Effector memory CD8-positive, alpha-beta T cell (primary cell): ENCODE results near the gene XAB2.

Experiments used
- ATAC-seq: fragments of 150-1000 bp; cut with Tn5 transposase; replicated peaks from 2 replicates; pipeline ENCODE4 v1.10.0; 2021; ENCODE audit warnings: mild to moderate bottlenecking, moderate library complexity
- DNase-seq, 3 experiments: peaks; one replicate each; pipeline ENCODE4 v3.0.0; 2021
- H3K27ac Mint-ChIP-seq, 2 donors: one replicate each; pipeline ENCODE4 v1.8.0; 2022; ENCODE audit warnings: mild to moderate bottlenecking in 2 of 2, mixed read lengths in 2 of 2, moderate library complexity in 2 of 2
- H3K27me3 Mint-ChIP-seq, 2 donors: one replicate each; pipeline ENCODE4 v1.8.0; 2022; ENCODE audit warnings: mixed read lengths in 2 of 2
- H3K36me3 Mint-ChIP-seq: one replicate; pipeline ENCODE4 v1.8.0; 2022; ENCODE audit warnings: mild to moderate bottlenecking, moderate library complexity, mixed read lengths; ENCODE audit not compliant: insufficient read depth
- H3K4me1 Mint-ChIP-seq, 2 donors: one replicate each; pipeline ENCODE4 v1.8.0; 2022; ENCODE audit warnings: low read depth in 2 of 2, mixed read lengths in 2 of 2
- H3K4me3 Mint-ChIP-seq, 2 donors: one replicate each; pipeline ENCODE4 v1.8.0; 2022; ENCODE audit warnings: mild to moderate bottlenecking in 2 of 2, mixed read lengths in 2 of 2, moderate library complexity in 2 of 2
- H3K9me3 Mint-ChIP-seq, 2 donors: one replicate each; pipeline ENCODE4 v1.8.0; 2022; ENCODE audit warnings: mixed read lengths in 2 of 2

The XAB2 gene

DNA sequence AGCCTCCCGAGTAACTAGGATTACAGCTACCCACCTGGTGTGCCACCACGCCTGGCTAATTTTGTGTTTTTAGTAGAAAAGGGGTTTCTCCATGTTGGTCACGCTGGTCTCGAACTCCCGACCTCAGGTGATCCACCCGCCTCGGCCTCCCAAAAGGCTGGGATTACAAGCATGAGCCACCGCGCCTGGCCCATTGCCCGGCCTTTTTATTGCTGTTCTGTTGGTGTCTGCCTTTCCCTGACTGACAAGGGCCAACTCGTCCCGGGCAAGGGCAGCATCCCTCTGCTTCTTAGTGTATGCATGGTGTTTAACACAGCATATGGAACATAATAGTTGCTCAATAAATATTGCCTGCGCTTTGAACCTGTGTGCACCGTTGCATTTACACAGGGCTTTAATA is 33.3 kb upstream of the XAB2 start:
- peaks cover 9% of the 10 kb centered on the region for H3K36me3 Mint-ChIP-seq
- peaks cover 2 to 4% of the 10 kb centered on the region in 2 donors for H3K4me1 Mint-ChIP-seq
- peaks cover 18 to 27% of the 10 kb centered on the region in 2 donors for H3K27me3 Mint-ChIP-seq
- H3K4me3 Mint-ChIP-seq, result no peak overlapping the region
- H3K9me3 Mint-ChIP-seq, result no peaks in the 10 kb centered on the region
- DNase-seq (no peak), ATAC-seq (no peak)
- H3K27ac Mint-ChIP-seq, result no peak overlapping the region

DNA sequence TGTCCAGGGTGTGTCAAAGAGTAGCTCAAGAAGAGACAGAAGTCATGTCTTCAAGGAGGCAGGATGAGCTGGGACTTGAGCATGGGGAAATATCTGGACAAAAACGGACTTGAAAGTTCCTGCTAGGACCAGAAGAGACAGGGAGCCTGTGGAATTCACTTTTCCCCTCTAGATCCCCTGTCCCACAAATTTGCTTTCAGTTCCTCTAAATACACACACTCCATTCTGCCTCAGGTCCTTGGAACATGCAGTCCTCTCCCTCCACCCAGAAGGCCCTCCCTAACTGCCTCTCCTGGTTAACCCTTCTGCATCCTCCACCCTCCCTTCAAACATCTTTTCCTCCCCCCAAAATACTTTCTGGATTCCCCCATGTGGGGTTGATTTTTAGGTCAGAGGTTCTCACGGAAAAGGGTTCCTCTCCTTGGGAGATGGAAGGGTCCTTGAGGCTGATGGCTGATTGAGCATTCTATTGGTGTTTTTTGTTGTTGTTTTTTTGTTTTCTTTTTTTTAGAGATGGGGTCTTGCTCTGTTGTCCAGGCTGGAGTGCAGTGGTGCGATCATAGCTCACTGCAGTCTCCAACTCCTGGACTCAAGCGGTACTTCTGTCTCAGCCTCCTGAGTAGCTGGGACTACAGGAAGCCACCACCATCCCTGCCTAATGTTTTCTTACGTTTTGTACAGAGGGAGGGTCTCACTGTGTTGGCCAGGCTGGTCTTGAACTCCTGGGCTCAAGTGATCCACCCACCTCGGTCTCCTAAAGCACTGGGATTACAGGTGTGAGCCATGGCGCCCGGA is 32.6 kb upstream of the XAB2 start:
- no peak overlapping the region for H3K27ac Mint-ChIP-seq
- no peak for DNase-seq
- H3K9me3 Mint-ChIP-seq, result no peaks in the 10 kb centered on the region
- no peak for ATAC-seq
- H3K27me3 Mint-ChIP-seq, result peaks cover 14 to 23% of the 10 kb centered on the region in 2 donors
- H3K4me3 Mint-ChIP-seq, result no peak overlapping the region
- peaks cover 4 to 5% of the 10 kb centered on the region in 2 donors for H3K4me1 Mint-ChIP-seq
- peaks cover 2% of the 10 kb centered on the region for H3K36me3 Mint-ChIP-seq

DNA sequence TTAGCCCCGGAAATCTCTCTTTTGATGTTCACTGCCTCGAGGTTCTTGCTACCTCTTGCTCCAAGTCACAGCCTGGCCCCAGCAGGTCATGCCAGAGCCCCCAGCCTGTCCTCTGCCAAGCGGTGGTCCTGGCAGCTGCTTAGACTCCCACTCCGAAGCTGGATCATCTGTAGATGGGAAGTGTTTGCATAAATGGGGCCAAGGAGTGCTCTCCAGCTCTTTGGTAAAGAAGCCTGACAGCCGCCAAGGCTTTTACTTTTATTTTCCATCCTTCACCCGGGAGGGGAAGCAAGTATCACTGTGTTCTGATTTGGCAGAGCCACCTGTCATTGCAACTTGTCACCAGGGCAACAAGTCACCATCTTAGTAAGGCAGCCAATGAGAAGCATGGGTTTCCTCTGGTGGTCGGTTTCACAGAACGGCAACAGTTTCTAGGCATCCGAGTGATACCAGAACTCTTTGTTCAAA is 28.9 kb upstream of the XAB2 start:
- Mint-ChIP-seq H3K36me3 (peaks cover 7% of the 10 kb centered on the region), H3K27me3 (peaks cover 0 to 9% of the 10 kb centered on the region in 2 donors), H3K4me3 (peak overlapping the region; percentile 53 to 56), H3K4me1 (peaks cover 5 to 6% of the 10 kb centered on the region in 2 donors), H3K27ac (peak overlapping the region in 1 of 2 donors; percentile 46), H3K9me3 (no peaks in the 10 kb centered on the region)
- ATAC-seq (peak; percentile 76), DNase-seq (no peak)

DNA sequence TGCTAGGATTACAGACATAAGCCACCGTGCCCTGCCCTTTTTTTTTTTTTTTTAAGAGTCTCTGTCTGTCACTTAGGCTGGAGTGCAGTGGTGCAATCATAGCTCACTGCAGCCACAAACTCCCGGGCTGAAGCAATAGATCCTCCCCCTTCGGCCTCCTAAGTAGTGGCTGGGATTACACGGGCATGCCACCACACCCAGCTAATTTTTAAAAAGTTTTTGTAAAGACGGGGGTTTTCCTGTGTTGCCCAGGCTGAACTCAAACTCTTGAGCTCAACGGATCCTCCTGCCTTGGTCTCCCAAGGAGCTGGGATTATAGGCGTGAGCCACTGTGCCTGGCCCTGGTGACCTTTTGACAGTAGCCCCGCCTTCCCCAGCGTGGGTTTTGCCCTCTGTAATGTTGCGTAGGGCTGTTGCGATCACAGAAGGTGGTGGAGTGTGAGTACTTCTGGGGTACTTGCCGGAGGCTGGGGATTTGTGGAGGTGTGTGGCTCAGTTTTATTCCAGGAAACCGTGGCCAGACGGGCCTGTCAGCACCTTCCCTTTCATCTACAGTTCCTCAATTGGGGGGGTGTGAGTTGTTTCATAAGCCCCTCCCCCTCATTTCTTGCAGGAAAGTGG is 27.9 kb upstream of the XAB2 start:
- Mint-ChIP-seq H3K27me3 (peaks cover 0 to 8% of the 10 kb centered on the region in 2 donors), H3K9me3 (no peaks in the 10 kb centered on the region), H3K27ac (no peak overlapping the region), H3K4me3 (no peak overlapping the region), H3K4me1 (peaks cover 10 to 13% of the 10 kb centered on the region in 2 donors), H3K36me3 (peaks cover 7% of the 10 kb centered on the region)
- ATAC-seq, result peak; percentile 62
- no peak for DNase-seq

DNA sequence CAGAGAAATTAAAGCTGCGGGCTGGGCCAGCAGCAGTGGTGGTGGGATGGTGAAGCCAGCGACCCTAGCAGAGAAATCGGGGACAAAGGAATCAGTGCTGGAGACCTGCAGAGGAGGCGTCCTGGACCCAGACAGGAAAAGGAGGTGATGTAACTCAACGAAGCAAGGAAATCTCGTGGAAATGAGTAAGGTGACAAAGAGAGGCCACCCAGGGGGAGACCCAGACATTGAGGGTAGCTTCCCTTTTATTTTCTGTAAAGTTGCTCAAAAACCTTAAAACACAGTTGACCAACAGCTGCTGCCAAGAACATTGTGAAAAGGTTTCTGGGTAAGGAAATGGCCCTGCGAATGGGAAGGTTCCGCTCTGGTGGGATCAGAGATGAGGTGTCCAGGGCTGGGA is 26.2 kb upstream of the XAB2 start:
- no peaks in the 10 kb centered on the region for H3K27me3 Mint-ChIP-seq
- peak overlapping the region; percentile 6 to 64 for H3K27ac Mint-ChIP-seq
- no peak overlapping the region for H3K4me3 Mint-ChIP-seq
- H3K9me3 Mint-ChIP-seq, result no peaks in the 10 kb centered on the region
- ATAC-seq, result no peak
- DNase-seq, result no peak
- peaks cover 11% of the 10 kb centered on the region for H3K36me3 Mint-ChIP-seq
- peaks cover 14 to 16% of the 10 kb centered on the region in 2 donors for H3K4me1 Mint-ChIP-seq

DNA sequence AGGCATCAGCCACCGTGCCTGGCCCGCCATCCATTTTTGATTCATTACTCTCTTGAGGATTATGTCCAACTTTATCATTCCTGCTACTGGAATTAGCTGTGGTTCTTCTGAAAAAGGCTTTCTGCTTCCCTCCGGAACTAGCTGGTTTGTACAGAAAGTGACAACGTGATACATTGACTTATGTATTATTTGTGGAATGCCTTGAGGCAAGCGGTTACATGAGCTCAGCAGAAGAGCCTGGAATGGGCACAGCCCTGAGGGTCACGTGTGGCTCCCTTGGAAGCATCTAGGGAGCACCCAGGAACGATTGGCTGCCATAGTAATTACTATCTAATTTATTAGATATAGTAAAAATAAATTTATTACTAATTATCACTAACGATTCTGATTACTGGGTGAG is 25.1 kb upstream of the XAB2 start:
- Mint-ChIP-seq H3K4me1 (peaks cover 14 to 16% of the 10 kb centered on the region in 2 donors), H3K27me3 (no peaks in the 10 kb centered on the region), H3K36me3 (peaks cover 8% of the 10 kb centered on the region), H3K4me3 (no peak overlapping the region), H3K9me3 (no peaks in the 10 kb centered on the region), H3K27ac (no peak overlapping the region)
- DNase-seq, result no peak
- no peak for ATAC-seq

DNA sequence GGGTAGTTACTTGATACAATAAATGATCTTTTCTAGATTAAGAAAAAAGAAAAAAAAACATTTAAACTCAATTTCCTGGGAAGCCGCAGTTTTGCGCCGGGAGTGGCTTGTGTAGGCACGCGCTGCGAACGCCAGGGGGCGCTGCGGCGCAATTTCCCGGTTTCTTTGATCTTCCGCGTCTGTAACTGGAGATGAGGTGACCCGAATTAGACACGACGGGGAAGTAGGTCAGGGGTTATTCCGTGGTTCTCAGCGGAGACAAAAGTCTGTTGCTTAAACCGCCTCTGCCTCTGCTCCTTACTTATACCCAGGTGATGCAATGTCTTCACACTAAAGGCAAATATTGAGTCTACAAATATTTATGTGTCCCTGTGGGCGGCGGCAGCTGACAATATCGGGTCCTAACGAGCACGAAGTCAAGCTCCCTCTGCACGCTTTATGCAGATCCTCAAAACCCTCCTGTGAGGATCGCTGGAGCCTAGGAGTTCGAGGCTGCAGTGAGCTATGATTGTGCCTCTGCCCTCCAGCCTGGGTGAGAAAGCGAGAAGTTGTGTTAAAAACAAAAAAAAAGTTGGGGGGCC is 22.8 kb upstream of the XAB2 start:
- peaks cover 9 to 11% of the 10 kb centered on the region in 2 donors for H3K4me1 Mint-ChIP-seq
- H3K4me3 Mint-ChIP-seq, result peak overlapping the region; percentile 74 to 85
- H3K9me3 Mint-ChIP-seq, result no peaks in the 10 kb centered on the region
- no peaks in the 10 kb centered on the region for H3K27me3 Mint-ChIP-seq
- DNase-seq, result peak; percentile 89 to 91 (median 90)
- H3K27ac Mint-ChIP-seq, result peak overlapping the region; percentile 68 to 96
- ATAC-seq, result peak; percentile 99
- H3K36me3 Mint-ChIP-seq, result peaks cover 8% of the 10 kb centered on the region

DNA sequence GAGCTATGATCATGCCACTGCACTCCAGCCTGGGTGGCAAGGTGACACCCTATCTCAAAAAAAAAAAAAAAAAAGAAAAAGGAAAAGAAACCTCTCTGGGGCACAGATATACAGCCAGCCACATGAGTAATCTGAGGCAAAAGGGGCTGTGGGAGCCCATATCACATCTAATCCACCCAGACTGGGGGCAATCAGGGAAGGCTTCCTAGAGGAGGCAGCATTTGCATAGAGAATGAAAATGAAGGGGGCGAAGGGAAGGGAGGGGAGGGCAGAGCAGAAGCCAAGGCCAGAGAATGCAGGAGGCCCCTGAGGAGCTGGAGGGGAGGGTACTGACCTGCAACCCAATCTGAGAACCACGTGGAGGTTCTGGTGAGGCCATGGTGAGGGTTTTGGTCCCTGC is 20.8 kb upstream of the XAB2 start:
- H3K27ac Mint-ChIP-seq, result no peak overlapping the region
- peaks cover 9 to 11% of the 10 kb centered on the region in 2 donors for H3K4me1 Mint-ChIP-seq
- H3K9me3 Mint-ChIP-seq, result no peaks in the 10 kb centered on the region
- H3K27me3 Mint-ChIP-seq, result no peaks in the 10 kb centered on the region
- DNase-seq, result no peak
- H3K4me3 Mint-ChIP-seq, result no peak overlapping the region
- peaks cover 5% of the 10 kb centered on the region for H3K36me3 Mint-ChIP-seq
- ATAC-seq, result no peak

DNA sequence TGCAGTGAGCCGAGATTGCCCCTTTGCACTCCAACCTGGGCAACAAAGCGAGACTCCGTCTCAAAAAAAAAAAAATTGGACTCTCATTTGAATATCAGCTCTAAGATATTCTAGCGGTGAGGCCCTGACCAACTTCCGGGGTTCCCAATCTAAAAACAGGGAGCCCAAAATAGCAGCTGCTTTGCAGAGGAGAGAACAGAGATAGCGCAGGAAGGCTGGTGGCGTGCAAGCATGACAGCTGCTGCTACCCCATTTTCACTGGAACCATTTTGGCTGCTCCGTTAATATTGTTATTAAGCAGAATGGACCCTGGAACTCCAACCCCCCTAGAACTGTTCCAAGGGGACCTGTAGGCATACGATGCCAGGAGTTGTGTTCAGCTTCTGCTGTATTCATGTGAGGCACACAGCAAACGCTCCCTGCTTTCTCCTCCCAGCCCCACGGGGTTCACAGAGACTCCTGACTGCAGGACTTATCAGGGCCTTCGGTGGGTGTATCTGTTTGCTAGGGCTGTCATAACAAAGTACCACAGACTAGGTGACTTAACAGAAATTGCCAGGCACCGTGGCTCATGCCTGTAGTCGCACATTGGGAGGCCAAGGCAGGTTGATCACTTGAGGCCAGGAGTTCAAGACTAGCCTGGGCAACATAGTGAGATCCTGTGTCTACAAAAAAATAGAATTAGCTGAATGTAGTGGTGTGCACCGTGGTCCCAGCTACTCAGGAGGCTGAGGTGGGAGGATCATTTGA is 19.1 kb upstream of the XAB2 start:
- Mint-ChIP-seq H3K4me1 (peaks cover 9 to 11% of the 10 kb centered on the region in 2 donors), H3K9me3 (no peaks in the 10 kb centered on the region), H3K27me3 (no peaks in the 10 kb centered on the region), H3K4me3 (no peak overlapping the region), H3K36me3 (peaks cover 14% of the 10 kb centered on the region), H3K27ac (no peak overlapping the region)
- ATAC-seq (no peak), DNase-seq (no peak)

DNA sequence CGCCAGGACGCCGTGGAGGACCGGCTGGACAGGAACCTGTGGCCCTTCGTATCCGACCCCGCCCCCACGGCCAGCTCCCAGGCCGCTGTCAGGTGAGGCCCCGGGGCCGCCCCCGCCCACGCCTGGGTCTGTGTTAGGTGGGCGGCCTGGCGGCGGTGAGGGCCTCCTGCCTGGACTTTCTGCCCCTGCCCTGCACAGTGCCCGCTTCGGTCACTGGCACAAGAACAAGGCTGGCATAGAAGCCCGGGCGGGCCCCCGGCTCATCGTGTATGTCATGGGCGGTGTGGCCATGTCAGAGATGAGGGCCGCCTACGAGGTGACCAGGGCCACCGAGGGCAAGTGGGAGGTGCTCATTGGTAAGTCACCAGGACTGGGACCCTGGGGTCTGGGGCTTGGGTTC is 17.8 kb upstream of the XAB2 start:
- peaks cover 2% of the 10 kb centered on the region in 2 donors for H3K4me1 Mint-ChIP-seq
- H3K36me3 Mint-ChIP-seq, result peaks cover 14% of the 10 kb centered on the region
- H3K9me3 Mint-ChIP-seq, result no peaks in the 10 kb centered on the region
- ATAC-seq, result no peak
- H3K27ac Mint-ChIP-seq, result no peak overlapping the region
- no peak for DNase-seq
- no peaks in the 10 kb centered on the region for H3K27me3 Mint-ChIP-seq
- H3K4me3 Mint-ChIP-seq, result no peak overlapping the region

DNA sequence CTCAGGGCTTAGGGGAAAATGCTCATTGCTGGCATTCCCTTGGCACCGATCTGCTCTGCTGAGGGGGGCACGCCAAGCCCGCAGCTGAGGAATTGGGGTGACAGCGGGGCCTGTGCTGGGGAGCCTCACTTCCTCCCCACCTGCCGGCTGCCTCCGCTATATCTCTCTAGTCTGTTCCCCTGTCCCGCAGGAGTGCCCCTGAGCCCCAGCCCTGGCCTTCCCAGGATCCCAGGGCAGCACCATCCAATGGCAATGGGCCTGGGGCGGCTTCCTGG is 17.0 kb upstream of the XAB2 start:
- H3K4me3 Mint-ChIP-seq, result no peak overlapping the region
- peak overlapping the region; percentile 8 to 9 for H3K27ac Mint-ChIP-seq
- no peaks in the 10 kb centered on the region for H3K4me1 Mint-ChIP-seq
- H3K9me3 Mint-ChIP-seq, result no peaks in the 10 kb centered on the region
- peaks cover 10% of the 10 kb centered on the region for H3K36me3 Mint-ChIP-seq
- ATAC-seq (no peak), DNase-seq (no peak)
- no peaks in the 10 kb centered on the region for H3K27me3 Mint-ChIP-seq

DNA sequence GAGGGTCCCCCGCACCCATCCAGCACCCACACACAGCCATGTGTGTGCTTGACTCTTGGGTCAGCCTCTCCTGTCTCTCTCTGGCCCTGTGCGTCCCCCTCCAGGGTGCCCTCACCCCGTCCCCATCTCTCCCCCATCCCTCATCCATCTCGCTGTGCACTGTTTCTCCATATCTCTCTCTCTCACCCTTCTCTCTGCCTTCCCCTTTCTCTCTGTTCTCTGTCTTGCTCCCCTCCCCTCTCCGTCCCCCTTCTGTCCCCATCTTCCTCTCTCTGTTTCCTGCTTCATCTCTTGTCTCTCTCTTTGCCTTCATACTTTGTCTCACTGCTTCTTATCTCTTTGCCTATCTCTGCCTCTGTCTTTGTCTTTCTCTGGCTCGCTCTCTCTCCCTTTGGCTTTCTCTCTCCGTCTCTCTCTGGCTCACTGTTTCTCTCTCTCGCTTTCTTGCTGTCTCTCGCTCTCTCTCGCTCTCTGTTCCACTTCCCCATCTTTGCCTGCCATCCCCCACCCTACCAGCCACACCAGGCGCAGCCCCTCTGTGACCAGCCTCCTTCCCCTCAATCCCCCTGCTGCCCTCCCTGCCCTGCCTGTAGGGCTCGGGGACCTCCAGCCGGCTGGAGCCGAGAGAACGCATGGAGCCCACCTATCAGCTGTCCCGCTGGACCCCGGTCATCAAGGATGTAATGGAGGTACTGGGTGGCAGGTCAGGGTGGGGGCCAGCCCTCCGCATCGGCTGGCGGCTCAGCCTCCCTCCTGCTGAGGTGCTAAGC is 16.5 kb upstream of the XAB2 start:
- peaks cover 13% of the 10 kb centered on the region for H3K36me3 Mint-ChIP-seq
- no peaks in the 10 kb centered on the region for H3K27me3 Mint-ChIP-seq
- no peaks in the 10 kb centered on the region for H3K9me3 Mint-ChIP-seq
- peak overlapping the region; percentile 8 to 9 for H3K27ac Mint-ChIP-seq
- no peak for ATAC-seq
- no peak for DNase-seq
- no peaks in the 10 kb centered on the region for H3K4me1 Mint-ChIP-seq
- no peak overlapping the region for H3K4me3 Mint-ChIP-seq

DNA sequence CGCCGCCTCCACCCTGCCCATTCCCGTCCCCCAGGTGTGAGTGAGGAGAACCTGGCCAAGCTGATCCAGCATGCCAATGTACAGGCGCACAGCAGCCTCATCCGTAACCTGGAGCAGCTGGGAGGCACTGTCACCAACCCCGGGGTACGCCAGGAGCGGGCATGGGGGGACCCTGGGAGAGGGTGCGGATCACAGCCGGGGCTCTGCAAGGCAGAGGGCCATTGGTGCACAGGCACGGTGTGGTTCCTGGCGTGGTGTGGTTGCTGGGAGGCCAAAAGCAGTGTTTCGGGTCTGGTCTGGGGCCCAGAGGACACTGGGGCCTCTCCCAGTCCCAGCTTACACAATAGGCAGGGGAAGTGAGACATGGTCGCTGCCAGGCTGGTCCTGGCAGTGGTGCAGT is 15.8 kb upstream of the XAB2 start:
- peaks cover 15% of the 10 kb centered on the region for H3K36me3 Mint-ChIP-seq
- ATAC-seq (peak; percentile 24), DNase-seq (no peak)
- no peaks in the 10 kb centered on the region for H3K27me3 Mint-ChIP-seq
- H3K27ac Mint-ChIP-seq, result no peak overlapping the region
- peaks cover 1 to 3% of the 10 kb centered on the region in 2 donors for H3K4me1 Mint-ChIP-seq
- H3K9me3 Mint-ChIP-seq, result no peaks in the 10 kb centered on the region
- no peak overlapping the region for H3K4me3 Mint-ChIP-seq
